MV-4-11 (cell line): ENCODE results near the gene PHACTR3.

Source experiments
- DNase-seq: peaks from one replicate; lab custom pipeline; 2025; lab: John Stamatoyannopoulos, UW

Gene PHACTR3

GRCh38 chr20:59751075-59751711 lies 146.9 kb downstream of the PHACTR3 start:
- DNase-seq: peak; percentile 82

DNA sequence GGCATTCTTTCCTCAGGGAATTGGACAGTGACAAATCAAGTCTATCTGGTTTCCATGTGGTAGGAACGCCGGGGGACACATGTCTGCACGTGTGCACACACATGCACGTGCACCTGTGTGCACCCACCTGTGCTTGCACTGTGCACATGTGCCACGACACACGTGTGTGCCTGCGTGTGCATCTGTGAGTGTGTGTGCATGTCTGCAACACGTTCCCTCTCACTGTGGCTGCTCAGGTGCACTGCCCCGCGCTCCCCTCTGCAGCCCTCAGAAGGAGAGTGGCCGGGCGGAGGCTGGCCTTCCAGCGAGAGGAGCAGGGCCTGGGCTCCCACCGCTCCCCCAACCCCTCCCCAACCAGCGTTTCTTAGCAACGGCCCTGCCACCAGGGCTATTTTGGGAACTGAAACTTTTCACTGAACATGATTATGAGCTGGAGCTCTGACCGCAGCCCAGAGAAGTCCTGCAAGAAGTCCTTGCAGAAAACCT lies 147.8 kb downstream of the PHACTR3 start:
- DNase-seq: peak; percentile 93

GRCh38 chr20:59752704-59753460 lies 148.5 kb downstream of the PHACTR3 start:
- peak; percentile 26 for DNase-seq

GRCh38 chr20:59753836-59754235 lies 149.5 kb downstream of the PHACTR3 start:
- DNase-seq: no peak

DNA sequence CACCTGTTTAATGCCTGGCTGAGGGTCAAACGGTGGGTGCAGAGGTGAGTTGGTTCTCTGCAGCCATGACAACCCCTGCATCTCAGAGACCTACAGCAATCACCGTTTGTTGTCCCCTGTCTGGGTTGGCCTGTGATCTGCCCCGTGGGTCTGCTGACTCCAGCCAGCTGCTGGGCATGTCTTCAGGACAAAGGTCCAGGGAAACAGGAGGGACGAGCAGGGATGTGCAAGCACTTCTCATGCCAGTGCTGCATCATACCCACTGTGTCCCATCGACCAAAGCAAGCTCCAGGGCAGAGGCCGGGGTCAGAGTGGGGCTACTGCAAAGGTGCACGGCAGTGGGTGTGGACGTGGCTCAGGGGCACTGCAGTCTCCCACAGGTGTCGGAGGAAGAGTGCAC lies 150.2 kb downstream of the PHACTR3 start:
- no peak for DNase-seq

DNA sequence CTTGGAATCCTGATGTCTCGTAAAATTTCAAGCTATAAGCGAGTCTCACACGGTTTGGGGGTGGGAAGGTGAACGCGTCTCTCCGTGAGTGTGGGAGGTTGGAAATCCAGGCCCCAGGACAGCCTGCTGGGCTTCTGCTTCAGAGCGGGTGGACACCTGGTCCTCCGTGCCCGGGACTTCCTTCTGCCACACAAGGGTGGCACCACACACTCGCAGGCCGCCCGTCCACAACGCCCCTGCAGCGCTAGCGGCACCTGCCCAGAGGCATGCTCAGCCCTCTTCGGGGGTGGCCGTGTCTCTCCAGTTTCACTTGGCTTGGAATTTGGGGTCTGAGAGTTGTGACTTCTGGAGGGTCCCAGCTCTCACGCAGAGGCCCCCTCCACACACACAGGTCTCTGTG lies 151.9 kb downstream of the PHACTR3 start:
- no peak for DNase-seq

DNA sequence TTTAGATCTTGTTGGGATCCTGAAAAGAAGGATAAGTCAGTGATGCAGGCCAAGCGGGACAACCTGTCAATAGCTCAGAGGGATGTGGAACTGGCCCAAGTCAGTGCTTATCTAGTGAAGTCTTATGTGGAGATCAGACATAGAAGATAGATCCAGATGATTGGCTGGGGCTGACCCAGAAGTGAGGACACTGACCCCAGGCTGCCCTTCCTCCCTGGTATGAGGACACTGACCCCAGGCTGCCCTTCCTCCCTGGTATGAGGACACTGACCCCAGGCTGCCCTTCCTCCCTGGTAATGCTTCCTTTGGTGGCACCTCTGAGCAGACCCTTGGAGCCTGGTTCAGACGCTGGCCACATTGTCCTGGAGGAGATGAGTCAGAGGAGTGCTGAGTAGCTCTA lies 159.7 kb downstream of the PHACTR3 start:
- DNase-seq: peak; percentile 20

DNA sequence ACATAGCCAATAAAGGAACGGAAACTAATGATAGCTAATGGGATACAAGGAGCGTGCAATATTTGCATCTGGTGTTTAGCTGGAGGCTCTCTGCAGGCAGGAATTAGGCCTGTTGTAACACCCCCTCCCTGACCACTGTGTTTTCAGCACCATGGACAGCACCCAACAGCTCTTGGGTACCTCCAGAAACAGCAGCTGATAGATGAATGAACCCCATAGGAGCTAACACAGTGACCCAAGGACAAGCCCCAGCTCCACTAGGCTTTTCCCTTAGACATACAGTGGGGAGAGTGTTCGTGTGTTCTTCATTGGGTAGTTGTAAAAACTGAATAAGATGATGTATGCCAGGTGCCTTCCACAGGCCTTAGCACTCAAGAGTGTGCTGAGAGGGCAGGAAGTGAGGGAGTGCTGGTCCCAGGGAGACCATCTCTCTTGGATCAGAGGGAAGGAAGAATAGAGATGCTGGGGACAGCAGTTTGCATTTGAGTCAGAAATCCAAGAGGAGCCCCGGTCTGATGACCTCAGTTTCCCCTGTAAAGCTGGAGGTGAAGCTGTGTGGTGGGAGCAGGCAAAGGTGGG lies 161.3 kb downstream of the PHACTR3 start:
- peak; percentile 42 for DNase-seq

DNA sequence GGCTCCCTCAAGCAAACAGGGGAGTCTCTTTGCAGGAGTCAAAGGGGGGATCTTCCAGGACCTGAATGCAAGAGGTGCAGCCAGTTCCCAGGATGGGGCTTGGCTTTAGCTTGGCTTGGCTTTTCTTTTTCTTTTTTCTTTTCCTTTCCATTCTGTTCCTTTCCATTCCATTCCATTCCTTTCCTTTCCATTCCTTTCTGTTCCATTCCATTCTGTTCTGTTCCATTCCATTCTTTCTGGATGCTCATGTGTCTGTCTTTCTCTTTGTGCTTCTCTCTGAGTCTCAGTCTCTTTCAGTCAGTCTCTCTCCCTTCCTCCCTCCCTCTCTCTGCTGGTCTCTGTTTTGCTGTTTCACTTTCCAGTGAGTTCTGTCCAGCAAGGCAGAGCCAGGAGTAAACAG lies 163.3 kb downstream of the PHACTR3 start:
- DNase-seq: no peak

GRCh38 chr20:59770270-59770669 lies 165.9 kb downstream of the PHACTR3 start:
- peak; percentile 15 for DNase-seq

- no peak for DNase-seq
These were observed 166.5 kb downstream of the PHACTR3 start for GRCh38 chr20:59770851-59771250.

DNA sequence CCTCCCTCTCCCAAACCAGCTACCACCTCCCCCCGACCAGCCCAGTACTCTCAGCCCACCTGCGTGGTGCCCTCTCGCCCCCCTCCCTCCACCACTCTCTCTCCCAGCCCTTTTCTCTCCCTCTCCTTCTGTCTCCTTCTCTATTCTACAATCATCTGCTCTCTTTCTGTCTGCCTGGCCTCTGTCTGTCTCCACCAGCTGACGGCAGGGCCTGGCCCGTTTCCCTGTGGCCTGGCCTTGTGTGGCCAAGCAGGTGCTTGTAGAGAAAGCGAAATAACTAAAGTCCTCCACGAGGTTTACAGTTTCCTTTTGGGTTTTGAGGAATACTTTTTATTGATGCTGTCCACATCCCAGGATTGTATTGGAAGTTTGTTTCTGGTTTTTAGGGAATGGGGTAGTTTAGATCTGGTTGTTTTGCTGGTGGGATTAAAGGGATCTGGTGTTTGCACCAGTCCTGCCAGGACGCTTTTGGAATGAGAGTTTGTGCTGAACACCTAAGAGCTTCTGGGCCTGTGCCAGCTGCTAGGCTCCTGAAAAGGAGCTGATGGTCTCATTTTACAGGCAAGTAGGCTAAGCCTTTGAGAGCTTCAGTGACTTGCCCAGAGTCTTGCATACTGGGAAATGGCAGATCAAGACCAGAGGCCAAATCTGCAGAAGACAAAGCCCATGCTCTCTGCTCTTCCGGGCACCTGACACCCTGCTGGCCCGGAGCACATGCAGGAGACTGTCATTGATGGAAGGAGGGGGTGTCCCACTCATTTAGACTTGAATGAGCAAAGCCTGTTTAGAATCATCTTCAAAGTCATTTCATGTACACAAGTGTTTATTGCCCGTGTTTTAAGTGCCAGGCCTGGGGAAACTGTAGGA lies 167.4 kb downstream of the PHACTR3 start:
- DNase-seq: no peak

DNA sequence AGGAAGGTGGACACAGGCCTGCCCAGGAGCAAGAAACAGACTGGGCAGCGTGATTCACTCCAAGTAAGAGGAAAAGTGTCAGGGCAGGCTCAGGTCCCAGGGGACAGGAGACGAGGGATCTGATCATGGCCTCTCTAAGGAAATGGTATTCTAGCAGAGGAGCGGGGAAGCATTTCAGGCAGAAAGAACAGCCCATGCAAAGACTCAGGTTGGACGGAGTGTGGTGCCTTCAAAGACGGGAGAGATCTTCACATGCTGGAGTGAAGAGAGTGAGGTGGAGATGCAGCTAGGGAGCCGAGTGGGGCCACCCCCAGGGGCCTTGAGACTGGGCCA lies 168.0 kb downstream of the PHACTR3 start:
- no peak for DNase-seq

- DNase-seq: no peak
These were observed 168.9 kb downstream of the PHACTR3 start for GRCh38 chr20:59772931-59773913.

DNA sequence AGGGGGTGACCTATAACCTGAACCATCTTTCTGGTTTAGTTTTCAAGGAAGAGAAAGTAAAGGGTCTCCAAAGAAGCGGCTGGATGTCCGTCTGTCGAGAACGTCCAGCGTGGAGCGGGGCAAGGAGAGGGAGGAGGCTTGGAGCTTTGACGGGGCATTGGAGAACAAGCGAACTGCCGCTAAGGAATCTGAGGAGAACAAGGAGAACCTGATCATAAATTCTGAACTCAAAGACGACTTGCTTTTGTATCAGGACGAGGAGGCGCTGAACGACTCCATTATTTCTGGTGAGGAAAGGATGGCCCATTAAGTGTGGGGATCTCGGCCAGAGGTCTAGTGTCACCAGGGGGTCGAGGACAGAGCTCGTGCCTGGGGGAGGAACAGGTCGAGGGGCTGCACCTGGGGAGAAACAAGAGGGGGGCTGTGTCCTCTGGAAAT lies 169.9 kb downstream of the PHACTR3 start:
- DNase-seq: no peak

DNA sequence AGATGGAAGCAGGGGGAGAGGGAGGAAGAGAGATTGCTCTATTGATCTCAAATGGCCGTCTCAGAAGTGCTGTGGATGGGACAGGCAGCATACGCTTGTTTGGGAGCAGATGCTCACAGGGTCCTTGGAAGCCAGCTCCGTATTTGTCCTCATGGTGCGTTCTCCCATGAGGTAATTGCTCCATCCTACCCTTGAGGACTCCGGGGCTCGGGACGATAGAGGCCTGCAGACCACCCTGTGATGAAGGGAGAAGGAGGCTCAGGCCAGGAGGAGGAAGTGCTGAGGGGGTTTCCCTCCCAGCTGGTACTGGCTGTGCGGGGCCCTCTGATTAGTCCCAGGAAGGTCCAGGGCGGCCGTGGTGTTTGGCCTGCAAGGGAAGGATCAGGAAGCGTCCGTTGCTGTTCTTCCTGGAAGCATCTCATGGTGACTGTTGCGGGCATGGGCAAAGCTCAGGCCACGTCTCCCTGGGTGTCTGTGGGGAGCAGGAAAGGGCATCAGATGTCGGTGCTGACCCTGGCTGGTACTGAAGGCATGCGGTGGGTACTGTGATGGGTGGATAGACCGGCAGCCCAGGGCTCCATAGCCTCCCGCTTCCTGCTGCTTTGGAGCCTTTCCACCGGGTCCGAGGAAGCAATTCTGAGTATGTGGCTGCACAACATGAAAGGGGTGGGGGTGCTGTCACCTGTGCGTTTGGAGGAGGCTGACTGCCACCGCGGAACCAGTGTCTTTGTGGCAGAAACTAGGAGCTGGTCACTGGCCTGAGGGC lies 170.8 kb downstream of the PHACTR3 start:
- DNase-seq: no peak

GRCh38 chr20:59775687-59776055 lies 171.3 kb downstream of the PHACTR3 start:
- DNase-seq: no peak

GRCh38 chr20:59776059-59776603 lies 171.8 kb downstream of the PHACTR3 start:
- DNase-seq: no peak

GRCh38 chr20:59776626-59777330 lies 172.4 kb downstream of the PHACTR3 start:
- DNase-seq: peak; percentile 31
